ENCODE measurements around the gene AP2A1. TPM values are rescaled to one million over a fixed set of nuclear protein-coding genes. Genes with fewer than 3 reads are reported as not detected.

The AP2A1 gene
- polyA plus RNA-seq, 1 donor from 2014 or later = 40.8 TPM

DNA sequence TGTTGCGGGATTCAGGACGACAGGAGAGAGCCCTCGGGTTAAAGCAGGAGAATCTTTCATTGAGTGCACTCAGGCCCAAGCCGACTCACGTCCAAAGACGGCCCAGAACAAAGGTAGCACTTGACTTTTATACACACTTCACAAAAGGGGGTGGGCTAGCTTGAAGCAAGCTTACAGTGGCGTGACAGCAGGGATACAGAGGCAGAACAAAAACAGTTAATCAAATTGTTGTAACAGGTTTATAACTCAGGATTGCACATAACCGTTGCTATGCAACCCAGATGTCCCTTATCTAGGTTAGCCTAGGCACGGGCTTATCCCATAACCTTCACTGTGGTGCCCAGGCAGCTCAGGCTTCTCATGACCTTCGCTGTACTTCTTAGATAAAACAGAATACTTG is 53.3 kb downstream of the AP2A1 start:
- no peaks in the 10 kb centered on the region for H3K9me3 ChIP-seq (ENCODE audit: low read length)
- H3K79me2 ChIP-seq (replicated peaks; ENCODE audit: insufficient read depth, low read length) = peaks cover 26% of the 10 kb centered on the region
- no peak for TF ChIP-seq EP300 (conservative IDR thresholded peaks at IDR 0.05; ENCODE audit: poor library complexity, severe bottlenecking)
- no peak for TF ChIP-seq EZH2 (IDR thresholded peaks at IDR 0.05; ENCODE audit: borderline replicate concordance, insufficient read depth, low read length, poor library complexity, severe bottlenecking)
- no peak for TF ChIP-seq RAD21 (conservative IDR thresholded peaks at IDR 0.05)
- no peak for TF ChIP-seq POLR2AphosphoS5 (IDR thresholded peaks at IDR 0.05)
- no peak for TF ChIP-seq MXI1 (conservative IDR thresholded peaks at IDR 0.05; ENCODE audit: poor library complexity, severe bottlenecking)
- no peak for TF ChIP-seq SMC3 (conservative IDR thresholded peaks at IDR 0.05; ENCODE audit: poor library complexity)
- TF ChIP-seq, protein P1, sequence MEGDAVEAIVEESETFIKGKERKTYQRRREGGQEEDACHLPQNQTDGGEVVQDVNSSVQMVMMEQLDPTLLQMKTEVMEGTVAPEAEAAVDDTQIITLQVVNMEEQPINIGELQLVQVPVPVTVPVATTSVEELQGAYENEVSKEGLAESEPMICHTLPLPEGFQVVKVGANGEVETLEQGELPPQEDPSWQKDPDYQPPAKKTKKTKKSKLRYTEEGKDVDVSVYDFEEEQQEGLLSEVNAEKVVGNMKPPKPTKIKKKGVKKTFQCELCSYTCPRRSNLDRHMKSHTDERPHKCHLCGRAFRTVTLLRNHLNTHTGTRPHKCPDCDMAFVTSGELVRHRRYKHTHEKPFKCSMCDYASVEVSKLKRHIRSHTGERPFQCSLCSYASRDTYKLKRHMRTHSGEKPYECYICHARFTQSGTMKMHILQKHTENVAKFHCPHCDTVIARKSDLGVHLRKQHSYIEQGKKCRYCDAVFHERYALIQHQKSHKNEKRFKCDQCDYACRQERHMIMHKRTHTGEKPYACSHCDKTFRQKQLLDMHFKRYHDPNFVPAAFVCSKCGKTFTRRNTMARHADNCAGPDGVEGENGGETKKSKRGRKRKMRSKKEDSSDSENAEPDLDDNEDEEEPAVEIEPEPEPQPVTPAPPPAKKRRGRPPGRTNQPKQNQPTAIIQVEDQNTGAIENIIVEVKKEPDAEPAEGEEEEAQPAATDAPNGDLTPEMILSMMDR (IDR thresholded peaks at IDR 0.05; ENCODE audit: poor library complexity, severe bottlenecking) = no peak
- TF ChIP-seq TAF1 (IDR thresholded peaks at IDR 0.05; ENCODE audit: low read depth) = no peak
- H3K9ac ChIP-seq (ENCODE audit: low read length) = no peak overlapping the region
- no peaks in the 10 kb centered on the region for H4K20me1 ChIP-seq (ENCODE audit: insufficient read depth)
- H3K27me3 ChIP-seq (ENCODE audit: insufficient read depth, low read depth, low read length) = no peaks in the 10 kb centered on the region
- H3K9me2 ChIP-seq (ENCODE audit: insufficient read depth, low read length) = no peaks in the 10 kb centered on the region
- H3F3A ChIP-seq (ENCODE audit: insufficient read depth, low read length, poor library complexity, severe bottlenecking) = no peaks in the 10 kb centered on the region
- no peak overlapping the region for H2AFZ ChIP-seq (ENCODE audit: low read depth, low read length)
- no peaks in the 10 kb centered on the region for H3K36me3 ChIP-seq (ENCODE audit: insufficient read depth, low read length)
- no peak overlapping the region for H3K27ac ChIP-seq (ENCODE audit: low read length)
- H3K4me2 ChIP-seq (ENCODE audit: low read length) = no peak overlapping the region
- H3K4me3 ChIP-seq (ENCODE audit: low read length) = no peak overlapping the region

DNA sequence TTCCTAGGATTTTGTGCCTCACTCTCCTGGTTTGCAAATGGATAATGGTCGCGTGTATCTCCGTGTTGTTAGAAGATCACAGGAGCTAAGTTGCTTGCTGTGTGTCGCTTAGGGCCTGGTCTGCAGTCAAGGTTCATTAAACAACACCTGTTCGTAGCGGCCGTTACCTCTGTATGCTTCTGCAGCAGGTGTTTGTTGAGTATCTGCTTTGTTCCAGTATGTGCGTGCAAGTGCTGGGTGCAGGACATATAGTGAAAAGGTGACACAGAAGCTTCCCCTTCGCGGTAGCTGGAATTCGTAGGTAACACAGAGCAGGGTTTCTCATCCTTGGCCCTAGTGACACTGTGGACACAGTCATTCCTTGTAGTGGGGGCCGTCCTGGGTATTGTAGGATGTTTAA is 56.7 kb downstream of the AP2A1 start:
- peaks cover 22% of the 10 kb centered on the region for H3K79me2 ChIP-seq (replicated peaks; ENCODE audit: insufficient read depth, low read length)
- H3K36me3 ChIP-seq (ENCODE audit: insufficient read depth, low read length) = no peaks in the 10 kb centered on the region
- no peaks in the 10 kb centered on the region for H3F3A ChIP-seq (ENCODE audit: insufficient read depth, low read length, poor library complexity, severe bottlenecking)
- H3K27me3 ChIP-seq (ENCODE audit: insufficient read depth, low read depth, low read length) = no peaks in the 10 kb centered on the region
- TF ChIP-seq MXI1 (conservative IDR thresholded peaks at IDR 0.05; ENCODE audit: poor library complexity, severe bottlenecking) (no peak), RAD21 (conservative IDR thresholded peaks at IDR 0.05) (no peak), SMC3 (conservative IDR thresholded peaks at IDR 0.05; ENCODE audit: poor library complexity) (no peak), EP300 (conservative IDR thresholded peaks at IDR 0.05; ENCODE audit: poor library complexity, severe bottlenecking) (no peak), EZH2 (IDR thresholded peaks at IDR 0.05; ENCODE audit: borderline replicate concordance, insufficient read depth, low read length, poor library complexity, severe bottlenecking) (no peak), TAF1 (IDR thresholded peaks at IDR 0.05; ENCODE audit: low read depth) (no peak), POLR2AphosphoS5 (IDR thresholded peaks at IDR 0.05) (no peak)
- TF ChIP-seq, protein P1 (IDR thresholded peaks at IDR 0.05; ENCODE audit: poor library complexity, severe bottlenecking) = no peak
- TF ChIP-seq, protein P2, sequence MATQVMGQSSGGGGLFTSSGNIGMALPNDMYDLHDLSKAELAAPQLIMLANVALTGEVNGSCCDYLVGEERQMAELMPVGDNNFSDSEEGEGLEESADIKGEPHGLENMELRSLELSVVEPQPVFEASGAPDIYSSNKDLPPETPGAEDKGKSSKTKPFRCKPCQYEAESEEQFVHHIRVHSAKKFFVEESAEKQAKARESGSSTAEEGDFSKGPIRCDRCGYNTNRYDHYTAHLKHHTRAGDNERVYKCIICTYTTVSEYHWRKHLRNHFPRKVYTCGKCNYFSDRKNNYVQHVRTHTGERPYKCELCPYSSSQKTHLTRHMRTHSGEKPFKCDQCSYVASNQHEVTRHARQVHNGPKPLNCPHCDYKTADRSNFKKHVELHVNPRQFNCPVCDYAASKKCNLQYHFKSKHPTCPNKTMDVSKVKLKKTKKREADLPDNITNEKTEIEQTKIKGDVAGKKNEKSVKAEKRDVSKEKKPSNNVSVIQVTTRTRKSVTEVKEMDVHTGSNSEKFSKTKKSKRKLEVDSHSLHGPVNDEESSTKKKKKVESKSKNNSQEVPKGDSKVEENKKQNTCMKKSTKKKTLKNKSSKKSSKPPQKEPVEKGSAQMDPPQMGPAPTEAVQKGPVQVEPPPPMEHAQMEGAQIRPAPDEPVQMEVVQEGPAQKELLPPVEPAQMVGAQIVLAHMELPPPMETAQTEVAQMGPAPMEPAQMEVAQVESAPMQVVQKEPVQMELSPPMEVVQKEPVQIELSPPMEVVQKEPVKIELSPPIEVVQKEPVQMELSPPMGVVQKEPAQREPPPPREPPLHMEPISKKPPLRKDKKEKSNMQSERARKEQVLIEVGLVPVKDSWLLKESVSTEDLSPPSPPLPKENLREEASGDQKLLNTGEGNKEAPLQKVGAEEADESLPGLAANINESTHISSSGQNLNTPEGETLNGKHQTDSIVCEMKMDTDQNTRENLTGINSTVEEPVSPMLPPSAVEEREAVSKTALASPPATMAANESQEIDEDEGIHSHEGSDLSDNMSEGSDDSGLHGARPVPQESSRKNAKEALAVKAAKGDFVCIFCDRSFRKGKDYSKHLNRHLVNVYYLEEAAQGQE (IDR thresholded peaks at IDR 0.05; ENCODE audit: borderline replicate concordance) = no peak
- no peaks in the 10 kb centered on the region for H4K20me1 ChIP-seq (ENCODE audit: insufficient read depth)
- H3K9me3 ChIP-seq (ENCODE audit: low read length) = no peaks in the 10 kb centered on the region
- H3K27ac ChIP-seq (ENCODE audit: low read length) = no peak overlapping the region
- no peak overlapping the region for H3K4me2 ChIP-seq (ENCODE audit: low read length)
- no peak overlapping the region for H3K9ac ChIP-seq (ENCODE audit: low read length)
- H2AFZ ChIP-seq (ENCODE audit: low read depth, low read length) = no peak overlapping the region
- H3K4me3 ChIP-seq (ENCODE audit: low read length) = no peak overlapping the region
- H3K9me2 ChIP-seq (ENCODE audit: insufficient read depth, low read length) = no peaks in the 10 kb centered on the region

Measured in neural cell (in vitro differentiated cells).